Measurements from ENCODE around the gene SHISA7.

- TF ChIP-seq NR3C1 (IDR thresholded peaks at IDR 0.05): no peak
- no peak for TF ChIP-seq CTCF (IDR thresholded peaks at IDR 0.05)
- TF ChIP-seq FOSL2 (IDR thresholded peaks at IDR 0.05): no peak
- no peak for TF ChIP-seq FOSL2 (CRISPR knock-in tag; IDR thresholded peaks at IDR 0.05)
- no peak for TF ChIP-seq RNF2 (IDR thresholded peaks at IDR 0.05; ENCODE audit: borderline replicate concordance, low read depth)
- TF ChIP-seq ESRRA (IDR thresholded peaks at IDR 0.05; ENCODE audit: borderline replicate concordance, low read length): no peak
- TF ChIP-seq RCOR1 (IDR thresholded peaks at IDR 0.05; ENCODE audit: low read depth, low read length): no peak
- no peak for TF ChIP-seq SMC3 (IDR thresholded peaks at IDR 0.05)
- TF ChIP-seq KDM1A (IDR thresholded peaks at IDR 0.05; ENCODE audit: low read depth): no peak
- TF ChIP-seq EP300 (IDR thresholded peaks at IDR 0.05): no peak
- no peak for TF ChIP-seq ELK1 (IDR thresholded peaks at IDR 0.05; ENCODE audit: low read depth, low read length)
- TF ChIP-seq REST (IDR thresholded peaks at IDR 0.05): no peak
- no peak for TF ChIP-seq MAFK (IDR thresholded peaks at IDR 0.05; ENCODE audit: partially characterized antibody)
These were observed 48.7 kb upstream of the SHISA7 start for GRCh38 chr19:55491546-55492360.
